ENCODE results near the gene S1PR5.

- TF ChIP-seq CTCF (IDR thresholded peaks at IDR 0.05) (no peak), POLR2A (IDR thresholded peaks at IDR 0.05) (no peak)
These were observed 4.4 kb upstream of the S1PR5 start for GRCh38 chr19:10521461-10522171.

All from lower leg skin (tissue), 3 donors.